ENCODE data around the gene MYOM1.
"Not testable (repeated sequence)": the region's sequence is repeated elsewhere in the genome, so short reads cannot be mapped to it uniquely, and the experiment has no call there.

The MYOM1 gene

GRCh38 chr18:3221496-3221895 is 1.7 kb upstream of the MYOM1 start:
- FAIRE-seq, result no peak
- DNase-seq (ENCODE audit: low spot score), result no peak

GRCh38 chr18:3220868-3221267 is 1.1 kb upstream of the MYOM1 start:
- not testable (repeated sequence) for DNase-seq (ENCODE audit: low spot score)
- peak; percentile 17 for FAIRE-seq

DNA sequence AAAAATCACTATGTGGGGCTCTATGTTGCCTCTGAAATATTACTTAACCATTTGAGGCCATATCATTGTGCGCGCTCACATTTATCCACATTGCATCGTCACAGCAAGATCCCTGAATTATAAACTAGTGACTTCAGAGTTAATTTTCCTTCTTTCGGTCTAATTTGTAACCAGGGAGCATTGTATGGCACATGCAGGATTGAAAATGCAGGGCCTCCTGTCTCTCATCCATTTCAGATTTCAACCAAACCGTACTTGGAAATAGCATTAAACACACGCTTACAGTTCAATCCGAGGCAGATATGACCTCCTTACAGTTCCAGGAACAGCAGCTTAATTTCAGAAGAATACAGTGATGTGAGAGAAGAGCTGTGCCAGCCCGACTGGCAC is 532 bp downstream of the MYOM1 start:
- FAIRE-seq, result peak; percentile 86
- DNase-seq (ENCODE audit: low spot score), result no peak

- FAIRE-seq (peak; percentile 59), DNase-seq (ENCODE audit: low spot score) (no peak)
These were observed 949 bp downstream of the MYOM1 start for GRCh38 chr18:3218819-3219218.

DNA sequence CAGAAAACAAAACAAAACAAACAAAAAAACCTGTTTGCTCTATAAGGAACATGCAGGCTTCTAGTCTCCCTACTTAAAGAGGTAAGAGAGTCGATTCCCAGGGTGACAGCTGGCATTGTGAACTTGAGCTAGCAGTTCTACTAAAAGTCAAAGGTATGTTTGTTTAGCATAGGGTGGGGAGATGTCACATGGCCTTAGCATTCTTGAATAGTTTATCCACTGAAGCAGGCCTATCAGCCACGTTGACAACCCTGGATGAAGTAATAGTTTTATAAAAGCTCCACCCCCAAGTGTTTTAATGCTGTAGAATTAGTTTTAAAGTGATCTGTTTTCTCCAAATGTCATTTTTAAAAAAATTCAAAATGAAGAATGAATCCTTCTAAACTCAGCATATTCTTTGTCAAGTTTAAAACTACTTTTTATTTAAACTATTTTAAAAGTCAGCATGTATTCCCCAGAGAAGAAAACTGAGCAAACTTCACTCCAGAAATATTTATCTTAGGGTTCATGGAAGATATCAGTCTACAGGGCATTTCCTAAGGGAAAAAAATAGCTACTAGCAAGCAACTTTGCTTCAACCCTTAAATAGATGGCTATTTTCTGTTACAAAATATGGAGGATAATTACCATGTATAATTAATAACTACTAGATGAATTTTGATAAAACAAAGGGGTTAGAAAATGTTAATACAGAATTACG is 1.7 kb downstream of the MYOM1 start:
- peak; percentile 76 for FAIRE-seq
- no peak for DNase-seq (ENCODE audit: low spot score)

DNA sequence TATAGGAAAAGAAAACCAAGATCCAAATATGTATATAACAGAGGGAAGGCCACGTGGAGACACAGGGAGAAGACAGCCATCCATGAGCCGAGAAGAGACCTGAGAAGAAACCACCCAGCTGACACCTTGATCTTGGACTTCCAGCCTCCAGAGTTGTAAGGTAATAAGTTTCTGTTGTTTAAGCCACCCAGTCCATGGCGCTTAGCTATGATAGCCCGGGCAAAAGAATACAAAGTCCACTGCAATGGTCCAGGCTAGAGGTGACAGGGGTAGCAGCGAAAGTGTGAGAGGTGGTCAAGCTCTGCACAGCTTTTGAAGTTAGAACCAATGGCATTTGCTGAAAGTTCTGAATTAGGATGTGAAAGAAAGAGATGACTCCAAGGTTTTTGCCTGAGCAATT is 2.8 kb downstream of the MYOM1 start:
- DNase-seq (ENCODE audit: low spot score) (no peak), FAIRE-seq (no peak)

DNA sequence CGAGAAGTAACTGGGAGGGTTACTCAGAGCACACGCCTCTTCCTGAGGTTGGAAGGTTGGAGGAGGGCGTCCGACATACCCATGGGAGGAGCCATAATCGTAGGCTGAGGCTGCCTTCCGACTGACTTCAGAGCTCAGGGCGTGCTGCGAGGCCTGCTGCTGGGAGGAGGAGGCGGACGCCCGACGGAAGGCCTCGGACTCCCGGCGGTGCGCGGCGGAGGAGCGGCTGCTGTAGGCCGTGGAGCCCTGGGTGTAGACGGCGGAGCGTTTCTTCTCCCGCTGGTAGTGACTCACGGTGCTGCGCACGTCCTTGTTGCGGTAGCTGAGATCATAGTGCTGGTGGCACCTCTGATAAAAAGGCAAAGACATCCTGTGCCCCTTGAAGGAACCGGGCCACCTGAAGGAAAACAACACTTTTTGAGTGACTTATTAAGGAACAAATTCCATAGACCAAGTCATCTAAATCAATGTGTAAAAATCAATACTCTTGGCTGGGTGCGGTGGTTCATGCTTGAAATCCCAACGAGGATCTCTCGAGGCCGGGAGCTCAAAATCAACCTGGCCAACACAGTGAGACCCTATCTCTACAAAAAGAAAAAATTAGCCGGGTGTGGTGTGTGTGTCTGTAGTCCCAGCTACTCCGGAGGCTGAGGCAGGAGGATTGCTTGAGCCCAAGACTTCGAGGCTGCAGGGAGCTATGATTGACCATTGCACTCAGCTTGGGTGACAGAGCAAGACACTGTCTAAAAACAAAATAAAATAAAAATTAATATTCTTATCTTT is 4.7 kb downstream of the MYOM1 start:
- DNase-seq (ENCODE audit: low spot score), result no peak
- peak; percentile 72 for FAIRE-seq

- peak; percentile 46 for FAIRE-seq
- no peak for DNase-seq (ENCODE audit: low spot score)
These were observed 6.3 kb downstream of the MYOM1 start for GRCh38 chr18:3213300-3214059.

DNA sequence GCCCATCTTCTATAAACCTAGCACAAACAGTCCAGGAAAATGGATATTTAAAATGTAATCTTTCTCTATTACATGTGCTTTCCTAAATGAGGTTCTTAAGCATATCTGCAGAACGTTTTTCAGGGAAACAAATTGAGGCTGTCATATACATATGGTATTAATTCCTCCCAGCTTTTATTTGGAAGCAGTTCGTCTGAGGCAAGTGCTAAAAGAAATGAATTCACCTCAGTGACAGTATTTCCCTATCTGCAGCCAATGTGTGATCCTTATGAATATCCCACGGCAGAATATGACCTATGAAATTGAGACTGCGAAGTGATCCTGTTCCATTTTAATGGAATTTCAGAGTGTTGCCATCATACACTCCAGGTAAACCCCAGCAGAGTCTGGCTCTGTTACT is 7.1 kb downstream of the MYOM1 start:
- FAIRE-seq, result no peak
- no peak for DNase-seq (ENCODE audit: low spot score)

DNA sequence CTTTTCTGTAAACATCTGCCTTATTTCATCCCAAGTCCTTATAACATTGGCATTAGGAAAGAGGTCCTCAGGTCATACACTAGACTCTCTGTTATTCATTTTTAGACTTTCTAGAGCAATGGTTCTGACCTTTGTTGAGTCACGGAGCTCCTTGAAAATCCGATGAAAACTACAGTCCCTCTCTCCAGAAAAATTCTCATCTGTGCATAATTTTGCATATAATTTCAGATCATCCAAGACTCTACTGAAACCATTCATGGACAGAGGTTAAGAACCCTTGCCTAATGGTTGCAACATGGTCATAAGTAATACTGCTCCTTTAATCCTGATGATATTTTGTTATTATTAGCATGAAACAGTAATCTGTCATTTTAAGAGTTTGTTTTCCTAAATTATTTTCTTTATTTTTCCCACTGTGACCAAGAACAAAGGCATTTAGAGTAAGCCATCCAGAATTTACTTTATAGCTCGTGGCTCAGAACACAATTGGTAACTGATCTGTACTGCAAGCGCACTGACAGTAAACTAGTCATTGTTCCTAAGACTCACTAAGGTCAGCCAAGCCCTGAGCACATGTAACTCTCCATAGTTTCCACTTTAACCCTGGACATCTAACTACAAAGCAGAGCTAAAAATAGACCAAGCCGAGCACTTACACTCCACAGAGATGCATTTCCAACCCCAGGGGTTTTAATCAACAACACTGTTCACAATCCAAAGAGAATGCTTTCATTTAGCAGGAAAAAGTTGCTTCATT is 8.4 kb downstream of the MYOM1 start:
- DNase-seq (ENCODE audit: low spot score), result no peak
- no peak for FAIRE-seq

- FAIRE-seq (no peak), DNase-seq (ENCODE audit: low spot score) (no peak)
These were observed 9.8 kb downstream of the MYOM1 start for GRCh38 chr18:3209859-3210569.

DNA sequence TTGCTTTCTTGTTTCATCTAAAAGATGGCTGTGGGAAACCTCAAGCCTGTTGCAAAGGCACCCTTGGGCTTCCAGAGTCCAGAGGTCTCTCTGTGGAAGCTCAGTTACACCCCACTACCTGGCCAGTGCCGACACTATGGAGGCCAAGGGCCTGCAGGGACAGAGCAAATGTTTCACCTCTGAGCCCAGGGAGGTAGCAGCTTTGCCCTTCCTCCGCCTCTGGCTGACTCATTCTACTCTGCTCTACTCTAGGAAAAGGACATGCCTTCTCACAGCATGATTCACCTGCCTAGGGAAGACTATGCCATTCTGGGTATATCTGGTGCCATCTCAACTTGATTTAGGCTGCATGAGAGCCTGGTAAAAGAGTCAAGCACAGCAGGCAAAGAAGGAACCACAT is 12.2 kb downstream of the MYOM1 start:
- peak; percentile 98 for FAIRE-seq
- peak; percentile 80 for DNase-seq (ENCODE audit: low spot score)

GRCh38 chr18:3205239-3205638 is 14.5 kb downstream of the MYOM1 start:
- FAIRE-seq (no peak), DNase-seq (ENCODE audit: low spot score) (no peak)

- no peak for DNase-seq (ENCODE audit: low spot score)
- no peak for FAIRE-seq
These were observed 19.7 kb downstream of the MYOM1 start for GRCh38 chr18:3199942-3200645.

DNA sequence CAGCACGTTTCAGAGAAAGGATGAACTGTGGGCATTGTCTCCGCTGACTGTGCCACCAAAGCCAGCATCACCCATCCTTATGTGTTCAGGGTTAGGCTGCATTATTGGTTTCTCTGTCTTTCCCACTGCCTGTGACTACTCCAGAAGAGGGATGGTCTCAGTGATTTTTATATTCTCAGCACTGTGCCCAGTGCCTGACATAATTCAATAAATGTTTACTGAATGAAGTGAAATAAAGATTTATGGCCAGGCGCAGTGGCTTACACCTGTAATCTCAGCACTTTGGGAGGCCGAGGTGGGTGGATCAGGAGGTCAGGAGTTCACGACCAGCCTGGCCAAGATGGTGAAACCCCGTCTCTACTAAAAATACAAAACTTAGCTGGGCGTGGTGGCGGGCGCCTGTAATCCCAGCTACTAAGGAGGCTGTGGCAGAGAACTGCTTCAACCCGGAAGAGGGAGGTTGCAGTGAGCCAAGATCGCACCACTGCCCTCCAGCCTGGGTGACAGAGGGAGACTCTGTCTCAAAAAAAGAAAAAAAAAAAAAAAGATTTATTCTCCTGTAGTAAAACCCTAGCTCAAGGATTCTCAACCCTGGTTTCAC is 21.4 kb downstream of the MYOM1 start:
- not testable (repeated sequence) for DNase-seq (ENCODE audit: low spot score)

GRCh38 chr18:3194947-3195612 is 24.7 kb downstream of the MYOM1 start:
- FAIRE-seq (no peak), DNase-seq (ENCODE audit: low spot score) (no peak)

More for the DNA sequence above, 21.4 kb downstream of the MYOM1 start:
- not testable (repeated sequence) for FAIRE-seq

GRCh38 chr18:3193331-3193730 is 26.4 kb downstream of the MYOM1 start:
- DNase-seq (ENCODE audit: low spot score), result no peak
- no peak for FAIRE-seq

DNA sequence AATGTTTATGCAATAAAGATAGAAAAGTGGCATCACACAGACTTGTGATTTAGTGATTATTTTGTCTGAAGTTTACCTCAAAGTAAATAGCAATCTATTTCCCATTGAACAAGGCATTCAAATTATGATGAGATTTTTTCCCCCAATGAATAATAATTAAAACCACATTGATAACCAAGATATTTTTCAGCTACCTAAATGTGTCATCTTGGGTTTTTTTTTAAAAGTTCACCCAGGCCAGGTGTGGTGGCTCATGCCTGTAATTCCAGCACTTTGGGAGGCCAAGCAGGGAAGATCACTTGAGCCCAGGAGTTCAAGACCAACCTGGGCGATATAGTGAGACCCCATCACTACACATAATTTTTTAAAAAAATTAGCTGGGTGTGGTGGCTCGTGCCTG is 27.0 kb downstream of the MYOM1 start:
- DNase-seq (ENCODE audit: low spot score), result no peak
- FAIRE-seq, result no peak

GRCh38 chr18:3192286-3192685 is 27.5 kb downstream of the MYOM1 start:
- FAIRE-seq (peak; percentile 62), DNase-seq (ENCODE audit: low spot score) (no peak)

Measured in urothelium cell line (cell line).